ENCODE results near the gene TRIP10. TPM values are rescaled to one million over a fixed set of nuclear protein-coding genes. Genes with fewer than 3 reads are reported as not detected.

TRIP10 gene, protein sequence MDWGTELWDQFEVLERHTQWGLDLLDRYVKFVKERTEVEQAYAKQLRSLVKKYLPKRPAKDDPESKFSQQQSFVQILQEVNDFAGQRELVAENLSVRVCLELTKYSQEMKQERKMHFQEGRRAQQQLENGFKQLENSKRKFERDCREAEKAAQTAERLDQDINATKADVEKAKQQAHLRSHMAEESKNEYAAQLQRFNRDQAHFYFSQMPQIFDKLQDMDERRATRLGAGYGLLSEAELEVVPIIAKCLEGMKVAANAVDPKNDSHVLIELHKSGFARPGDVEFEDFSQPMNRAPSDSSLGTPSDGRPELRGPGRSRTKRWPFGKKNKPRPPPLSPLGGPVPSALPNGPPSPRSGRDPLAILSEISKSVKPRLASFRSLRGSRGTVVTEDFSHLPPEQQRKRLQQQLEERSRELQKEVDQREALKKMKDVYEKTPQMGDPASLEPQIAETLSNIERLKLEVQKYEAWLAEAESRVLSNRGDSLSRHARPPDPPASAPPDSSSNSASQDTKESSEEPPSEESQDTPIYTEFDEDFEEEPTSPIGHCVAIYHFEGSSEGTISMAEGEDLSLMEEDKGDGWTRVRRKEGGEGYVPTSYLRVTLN
- total RNA-seq: 50.4 and 66.3 TPM in 2 replicates

GRCh38 chr19:6739390-6739882 is at the start of gene TRIP10:
TRIP10 (plus strand) TSS chr19:6739680; CDS start chr19:6739762, 82 bp downstream.

DNA sequence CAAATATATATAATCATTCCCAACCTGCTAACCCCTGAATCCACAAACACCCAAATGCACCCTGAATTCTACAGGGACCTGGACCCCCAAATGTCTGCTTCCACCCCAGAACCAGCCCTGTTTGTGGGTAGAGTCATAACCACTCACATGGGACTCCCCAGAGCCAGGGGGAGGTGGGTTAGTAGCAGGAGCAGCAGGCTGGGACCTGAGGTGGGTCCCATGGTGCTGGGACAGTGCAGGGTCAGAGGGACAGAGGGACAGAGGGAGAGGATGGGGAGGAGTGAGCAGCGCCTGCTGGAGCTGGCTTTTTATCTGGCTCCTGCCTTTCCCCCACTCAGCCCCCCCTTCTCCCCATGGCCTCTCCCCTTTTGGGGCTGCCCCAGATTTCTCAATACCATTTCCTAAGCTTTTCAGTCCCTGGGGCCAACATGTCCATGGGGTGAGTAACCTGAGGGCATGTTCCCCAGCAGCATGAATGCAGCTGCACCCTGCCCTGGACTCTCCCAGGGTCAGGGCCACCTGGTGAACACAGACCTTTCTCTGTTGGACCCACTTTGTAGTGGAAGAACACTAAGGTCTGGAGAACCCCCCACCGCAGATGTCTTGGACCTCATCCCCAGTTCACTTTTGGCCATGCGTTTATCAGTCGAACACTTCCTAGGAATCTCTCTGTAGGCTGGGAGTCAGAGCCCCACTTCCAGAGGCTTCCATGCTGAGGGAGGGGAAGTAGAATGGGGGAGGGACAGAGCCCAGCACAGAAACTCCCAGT is 18.9 kb upstream of the TRIP10 start, which contains the start of gene C3:
TSS of gene C3 (minus strand) at position 282 of the 769 bp plus-strand sequence. CDS start at position 221, 61 bp downstream.

GRCh38 chr19:6737284-6737872 is 2.1 kb upstream of the TRIP10 start, which contains the start of gene GPR108:
GPR108 (minus strand) TSS chr19:6737580; CDS start chr19:6737576, 4 bp downstream.

GRCh38 chr19:6767357-6768235 is 28.1 kb downstream of the TRIP10 start, which contains the start of gene SH2D3A:
SH2D3A (minus strand) TSS chr19:6767435; CDS start chr19:6763748, 3,687 bp downstream.

GRCh38 chr19:6772028-6772865 is 32.8 kb downstream of the TRIP10 start, which contains the start of gene VAV1:
VAV1 (plus strand) TSS chr19:6772708; CDS start chr19:6772808, 100 bp downstream.

Other genes with a start within 250 kb of the TRIP10 start
- not detected in 2 replicates for gene TUBB4A, start 237.4 kb upstream of the TRIP10 start, total RNA-seq
- 0.65 and 1.1 TPM in 2 replicates for gene TNFSF9, start 208.7 kb upstream of the TRIP10 start, total RNA-seq
- not detected in 2 replicates for gene CD70, start 148.5 kb upstream of the TRIP10 start, total RNA-seq
- not detected in 2 replicates for gene TNFSF14, start 69.5 kb upstream of the TRIP10 start, total RNA-seq
- under 0.01 and 0.57 TPM in 2 replicates for gene C3, start 19.0 kb upstream of the TRIP10 start, total RNA-seq
- gene GPR108, start 2.1 kb upstream of the TRIP10 start, total RNA-seq: 42.7 and 50.6 TPM in 2 replicates
- gene SH2D3A, start 27.8 kb downstream of the TRIP10 start, total RNA-seq: 0.29 and 2.9 TPM in 2 replicates
- not detected in 2 replicates for gene VAV1, start 33.0 kb downstream of the TRIP10 start, total RNA-seq
- not detected in 2 replicates for gene ADGRE1, start 147.9 kb downstream of the TRIP10 start, total RNA-seq

Measured in vein endothelial cell (primary cell).